OCI-LY3 (cell line): ENCODE data around the gene PTPRN2.

Experiments
- H2AFZ ChIP-seq: fragments of 200-600, 300-600 bp; shearing (Covaris generic); 2 replicates; pipeline ENCODE4 v1.6.0; 2014; ENCODE audit warnings: antibody characterized with exemption, low read depth, low read length
- H3K27ac ChIP-seq: fragments of 200-600, 300-600 bp; sonication (generic); 2 replicates; pipeline ENCODE4 v1.5.1; 2014; ENCODE audit warnings: mild to moderate bottlenecking, low read length, moderate library complexity, mixed read lengths
- H3K27me3 ChIP-seq: fragments of 200-600, 300-600 bp; sonication (generic); 2 replicates; pipeline ENCODE4 v1.6.1; 2014; ENCODE audit warnings: low read depth, low read length, mixed read lengths
- H3K36me3 ChIP-seq: fragments of 200-600, 300-600 bp; sonication (generic); replicated peaks from 2 replicates; pipeline ENCODE3; 2014; ENCODE audit warnings: low read depth, low read length, mixed read lengths
- H3K4me1 ChIP-seq: fragments of 300-600, 200-600 bp; sonication (generic); 2 replicates; pipeline ENCODE4 v1.6.1; 2014; ENCODE audit warnings: low read length, mixed read lengths
- H3K4me2 ChIP-seq: fragments of 200-600, 300-600 bp; sonication (generic); 2 replicates; pipeline ENCODE4 v1.6.1; 2014; ENCODE audit warnings: low read length, mixed read lengths
- H3K4me3 ChIP-seq: fragments of 300-600, 200-600 bp; sonication (generic); 2 replicates; pipeline ENCODE4 v1.5.1; 2014; ENCODE audit warnings: antibody characterized with exemption, mild to moderate bottlenecking, low read length, moderate library complexity
- H3K79me2 ChIP-seq: fragments of 300-600, 200-600 bp; shearing (Covaris generic); 2 replicates; pipeline ENCODE4 v1.6.1; 2014; ENCODE audit warnings: mild to moderate bottlenecking, low read length, mixed read lengths
- H3K9ac ChIP-seq: fragments of 300-600, 200-600 bp; shearing (Covaris generic); 2 replicates; pipeline ENCODE4 v1.6.0; 2014; ENCODE audit warnings: mild to moderate bottlenecking, low read length, moderate library complexity
- H3K9me3 ChIP-seq: fragments of 200-600, 300-600 bp; shearing (Covaris generic); 2 replicates; pipeline ENCODE4 v1.6.1; 2014; ENCODE audit warnings: low read length, mixed read lengths; ENCODE audit not compliant: insufficient read depth
- H4K20me1 ChIP-seq: fragments of 200-600, 300-600 bp; sonication (generic); 2 replicates; pipeline ENCODE4 v1.6.1; 2016; ENCODE audit warnings: low read length, mixed read lengths; ENCODE audit not compliant: insufficient read depth
- CTCF ChIP-seq: fragments of 200-600, 300-600 bp; sonication (generic); IDR thresholded peaks from 2 replicates; pipeline ENCODE4 v1.5.1; 2014; ENCODE audit warnings: antibody characterized with exemption, low read length, low read depth
- EZH2phosphoT487 ChIP-seq: fragments of 200-600 bp; shearing (Covaris generic); IDR thresholded peaks from 2 replicates; pipeline ENCODE4 v1.6.1; 2018; ENCODE audit warnings: antibody characterized with exemption, mixed run types, low read depth

The PTPRN2 gene

GRCh38 chr7:157881048-157881771 lies 706.4 kb downstream of the PTPRN2 start:
- H3K4me3 ChIP-seq, result no peak overlapping the region
- no peak for TF ChIP-seq CTCF
- TF ChIP-seq EZH2phosphoT487, result no peak
- no peak overlapping the region for H3K27ac ChIP-seq
- no peaks in the 10 kb centered on the region for H3K27me3 ChIP-seq
- H3K9me3 ChIP-seq, result 0 out of 2 replicates have a peak, but pooled peaks cover 13% of the 10 kb centered on the region
- H3K4me2 ChIP-seq, result no peak overlapping the region
- no peak overlapping the region for H3K9ac ChIP-seq
- H4K20me1 ChIP-seq, result no peaks in the 10 kb centered on the region
- H3K4me1 ChIP-seq, result no peaks in the 10 kb centered on the region
- H2AFZ ChIP-seq, result no peak overlapping the region
- H3K79me2 ChIP-seq, result no peaks in the 10 kb centered on the region
- no peaks in the 10 kb centered on the region for H3K36me3 ChIP-seq

DNA sequence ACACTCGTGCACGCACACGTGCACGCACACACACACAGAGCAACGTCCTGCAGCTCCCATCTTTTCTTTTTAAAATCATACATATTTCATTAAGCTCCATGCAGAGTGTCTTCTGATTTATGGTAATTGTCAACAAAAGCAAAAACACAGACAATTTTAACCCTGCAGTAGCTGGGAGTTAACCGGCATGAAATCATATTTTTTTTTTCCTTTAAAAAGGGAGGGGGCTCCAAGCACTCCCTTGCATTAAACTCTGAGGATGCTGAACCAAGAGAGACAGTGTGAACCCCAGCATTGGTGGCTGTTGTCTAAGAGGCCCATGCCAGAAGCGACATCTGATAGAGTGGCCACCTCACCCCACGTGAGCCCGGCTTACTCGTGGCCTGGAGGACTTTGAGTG lies 708.2 kb downstream of the PTPRN2 start:
- Histone ChIP-seq H3K27ac (no peak overlapping the region), H3K4me2 (no peak overlapping the region), H3K9ac (no peak overlapping the region), H3K79me2 (no peaks in the 10 kb centered on the region), H2AFZ (no peak overlapping the region), H3K36me3 (no peaks in the 10 kb centered on the region), H3K4me3 (no peak overlapping the region), H4K20me1 (no peaks in the 10 kb centered on the region), H3K4me1 (no peaks in the 10 kb centered on the region), H3K27me3 (no peaks in the 10 kb centered on the region), H3K9me3 (0 out of 2 replicates have a peak, but pooled peaks cover 13% of the 10 kb centered on the region)
- TF ChIP-seq EZH2phosphoT487 (no peak), CTCF (no peak)

GRCh38 chr7:157877298-157878090 lies 710.1 kb downstream of the PTPRN2 start:
- TF ChIP-seq CTCF, result no peak
- no peak for TF ChIP-seq EZH2phosphoT487
- no peaks in the 10 kb centered on the region for H4K20me1 ChIP-seq
- H3K36me3 ChIP-seq, result no peaks in the 10 kb centered on the region
- H3K79me2 ChIP-seq, result no peaks in the 10 kb centered on the region
- no peaks in the 10 kb centered on the region for H3K27me3 ChIP-seq
- H3K4me3 ChIP-seq, result no peak overlapping the region
- H3K4me1 ChIP-seq, result no peaks in the 10 kb centered on the region
- no peak overlapping the region for H3K27ac ChIP-seq
- 0 out of 2 replicates have a peak, but pooled peaks cover 5% of the 10 kb centered on the region for H3K9me3 ChIP-seq
- no peak overlapping the region for H2AFZ ChIP-seq
- H3K9ac ChIP-seq, result no peak overlapping the region
- no peak overlapping the region for H3K4me2 ChIP-seq
